Liver (tissue), 9 donors: ENCODE measurements around the gene AUH. TPM values are rescaled to one million over a fixed set of nuclear protein-coding genes. Genes with fewer than 3 reads are reported as not detected.

Source experiments
- DNase-seq: peaks from one replicate; pipeline ENCODE4 v3.0.0-alpha.2; 2017; ENCODE audit warnings: low spot score
- H3K27ac ChIP-seq, 2 donors: one replicate each; pipeline ENCODE4 v1.7.0; 2013; ENCODE audit warnings: inconsistent platforms in 2 of 2, low read length in 2 of 2, control low read depth in 1 of 2, low read depth in 1 of 2, mild to moderate bottlenecking in 1 of 2
- H3K27me3 ChIP-seq, 4 donors: one replicate each; pipeline versions ENCODE4 v1.6.1 to v1.7.0; 2013; ENCODE audit warnings: low read length in 3 of 4, inconsistent platforms in 1 of 4, mild to moderate bottlenecking in 1 of 4, moderate library complexity in 1 of 4; ENCODE audit not compliant: control insufficient read depth in 4 of 4, insufficient read depth in 4 of 4
- H3K36me3 ChIP-seq, 4 donors: one replicate each; pipeline versions ENCODE4 v1.6.1 to v1.7.0; 2013; ENCODE audit warnings: low read length in 3 of 4, mild to moderate bottlenecking in 3 of 4, low read depth in 1 of 4, moderate library complexity in 1 of 4; ENCODE audit not compliant: control insufficient read depth in 4 of 4, insufficient read depth in 3 of 4
- H3K4me1 ChIP-seq, 4 donors: one replicate each; pipeline versions ENCODE4 v1.6.1 to v1.7.0; 2013; ENCODE audit warnings: low read length in 3 of 4, mild to moderate bottlenecking in 3 of 4, moderate library complexity in 1 of 4; ENCODE audit not compliant: control insufficient read depth in 4 of 4, insufficient read depth in 4 of 4
- H3K4me3 ChIP-seq, 3 donors: one replicate each; pipeline versions ENCODE4 v1.6.1 to v1.7.0; 2013; ENCODE audit warnings: low read length in 3 of 3, control low read depth in 1 of 3, low read depth in 1 of 3, mild to moderate bottlenecking in 1 of 3
- H3K9ac ChIP-seq, 2 donors: one replicate each; pipeline ENCODE4 v1.7.0; 2013; ENCODE audit warnings: low read length in 2 of 2, mild to moderate bottlenecking in 2 of 2, moderate library complexity in 2 of 2, control low read depth in 1 of 2, low read depth in 1 of 2
- H3K9me3 ChIP-seq, 4 donors: one replicate each; pipeline versions ENCODE4 v1.6.1 to v1.7.0; 2013; ENCODE audit warnings: low read length in 3 of 4; ENCODE audit not compliant: control insufficient read depth in 4 of 4
- ATF3 ChIP-seq: IDR thresholded peaks from 2 replicates; pipeline ENCODE4 v1.6.1; 2016; ENCODE audit warnings: antibody characterized with exemption
- CTCF ChIP-seq: fragments of 150-350 bp; IDR thresholded peaks from 2 replicates; pipeline ENCODE4 v1.5.1; 2017; ENCODE audit warnings: improper control_type of control experiment, low read depth, low read length; ENCODE audit not compliant: missing input control
- EGR1 ChIP-seq, 2 donors: IDR thresholded peaks; 2 replicates each; pipeline ENCODE4 v1.6.1; 2016 to 2018; ENCODE audit warnings: antibody characterized with exemption in 2 of 2, low read depth in 2 of 2
- FOXA1 ChIP-seq: IDR thresholded peaks from 2 replicates; pipeline ENCODE4 v1.6.1; 2016; ENCODE audit warnings: antibody characterized with exemption
- FOXA2 ChIP-seq: IDR thresholded peaks from 2 replicates; pipeline ENCODE4 v1.6.1; 2016; ENCODE audit warnings: antibody characterized with exemption
- GABPA ChIP-seq, 2 donors: IDR thresholded peaks in 1 of 2; conservative IDR thresholded peaks in 1 of 2; 2 replicates each; pipeline ENCODE4 v1.6.1; 2016; ENCODE audit warnings: antibody characterized with exemption in 2 of 2, mild to moderate bottlenecking in 1 of 2, moderate library complexity in 1 of 2
- HNF4A ChIP-seq, 2 donors: conservative IDR thresholded peaks; 2 replicates each; pipeline ENCODE4 v1.6.1; 2016; ENCODE audit warnings: antibody characterized with exemption in 2 of 2, mild to moderate bottlenecking in 2 of 2
- HNF4G ChIP-seq: IDR thresholded peaks from 2 replicates; pipeline ENCODE4 v1.6.1; 2016; ENCODE audit warnings: antibody characterized with exemption
- JUND ChIP-seq, 2 donors: IDR thresholded peaks; 2 replicates each; pipeline ENCODE4 v1.6.1; 2016; ENCODE audit warnings: antibody characterized with exemption in 2 of 2
- MAX ChIP-seq: IDR thresholded peaks from 2 replicates; pipeline ENCODE4 v1.6.1; 2016; ENCODE audit warnings: antibody characterized with exemption
- NR2F2 ChIP-seq: IDR thresholded peaks from 2 replicates; pipeline ENCODE4 v1.6.1; 2016; ENCODE audit warnings: antibody characterized with exemption
- RAD21 ChIP-seq, 2 donors: IDR thresholded peaks; 2 replicates each; pipeline ENCODE4 v1.6.1; 2016; ENCODE audit warnings: antibody characterized with exemption in 2 of 2, mild to moderate bottlenecking in 2 of 2
- REST ChIP-seq: IDR thresholded peaks from 2 replicates; pipeline ENCODE4 v1.6.1; 2016; ENCODE audit warnings: antibody characterized with exemption, mild to moderate bottlenecking
- RXRA ChIP-seq, 2 donors: IDR thresholded peaks; 2 replicates each; pipeline ENCODE4 v1.6.1; 2017 to 2018; ENCODE audit warnings: antibody characterized with exemption in 2 of 2, mild to moderate bottlenecking in 1 of 2
- TAF1 ChIP-seq: conservative IDR thresholded peaks from 2 replicates; pipeline ENCODE4 v1.6.1; 2016; ENCODE audit warnings: antibody characterized with exemption, mild to moderate bottlenecking
- YY1 ChIP-seq: IDR thresholded peaks from 2 replicates; pipeline ENCODE4 v1.6.1; 2016; ENCODE audit warnings: antibody characterized with exemption, mild to moderate bottlenecking
- ZBTB33 ChIP-seq: IDR thresholded peaks from 2 replicates; pipeline ENCODE4 v1.6.1; 2016; ENCODE audit warnings: antibody characterized with exemption
- WGBS: extraction: QIAGEN DNeasy Blood & Tissue Kit; methylation state at CpG from one replicate; pipeline ENCODE4 v1.1.7; 2013; 5-methylcytosine and 5-hydroxymethylcytosine counted together
- polyA plus RNA-seq, 2 donors: library from polyadenylated mRNA; stranded (reverse) in 1 of 2; unstranded in 1 of 2; fragments of 200-250 nt in 1 of 2; fragments of >200 nt in 1 of 2; fragmentation: Nextera tagmentation in 1 of 2; extraction: Ambion mirVana in 1 of 2; gene quantifications; one replicate each; pipeline versions ENCODE4 v1.2.1 to v1.2.3, GENCODE V29; 2013 to 2015
- total RNA-seq, 2 donors: library from RNA; depleted of rRNA; stranded (reverse); fragments of >200 nt; gene quantifications; one replicate each; pipeline ENCODE4 v1.2.3, GENCODE V29; 2014
- donor health status: healthy.
- donor health status: healthy.
- donor health status: healthy.
- donor health status: healthy.
- donor health status: healthy.

AUH gene
- total and polyA plus RNA-seq, 4 donors: 12.1 to 30.0 (median 24.9) TPM

GRCh38 chr9:91279296-91280204, 82.2 kb downstream of the AUH start:
- WGBS: 96% methylated on average over 8 of the region's 8 CpGs
- DNase-seq: no peak
- no peaks in the 10 kb centered on the region for H3K36me3 ChIP-seq
- H3K27me3 ChIP-seq: no peaks in the 10 kb centered on the region
- H3K9ac ChIP-seq: no peak overlapping the region
- TF ChIP-seq CTCF (no peak), EGR1 (IDR thresholded peaks at IDR 0.05; ENCODE audit: low read depth in 2 of 2) (no peak), HNF4G (no peak), NR2F2 (no peak), GABPA (IDR thresholded peaks at IDR 0.05 in 1 of 2, conservative IDR thresholded peaks at IDR 0.05 in 1 of 2) (no peak), JUND (IDR thresholded peaks at IDR 0.05) (no peak), REST (no peak), FOXA1 (no peak), MAX (no peak), YY1 (no peak), ATF3 (no peak), HNF4A (conservative IDR thresholded peaks at IDR 0.05) (no peak), RXRA (IDR thresholded peaks at IDR 0.05) (no peak), FOXA2 (no peak), TAF1 (no peak), ZBTB33 (no peak), RAD21 (IDR thresholded peaks at IDR 0.05) (no peak)
- H3K4me3 ChIP-seq: no peak overlapping the region
- H3K9me3 ChIP-seq: no peaks in the 10 kb centered on the region
- H3K27ac ChIP-seq: no peak overlapping the region
- H3K4me1 ChIP-seq: no peaks in the 10 kb centered on the region
